IMR-90 (cell line): ENCODE data around the gene ASB11. TPM values are rescaled to one million over a fixed set of nuclear protein-coding genes. Genes with fewer than 3 reads are reported as not detected.

Experiments
- ATAC-seq: fragments of 200-7000 bp; cut with Tn5 transposase; 2 replicates; pipeline ENCODE4 v1.9.1; 2020; ENCODE audit warnings: low read depth, mild to moderate bottlenecking, moderate library complexity
- BruUV-seq: library from RNA; stranded (reverse); fragments of 400-500 nt; replicated peaks from 2 replicates; lab custom pipeline; 2021; lab: Mats Ljungman, UMichigan
- CTCF ChIA-PET: fragments of 300-600 bp; formaldehyde crosslinking; extraction: SDS; loops from one replicate; lab custom pipeline; 2021; ENCODE audit warnings: antibody characterized with exemption; lab: Yijun Ruan, JAX
- POLR2A ChIA-PET: fragments of 300-600 bp; sonication (Branson Sonifier 250); formaldehyde crosslinking; loops from one replicate; lab custom pipeline; 2022; ENCODE audit warnings: antibody characterized with exemption; ENCODE audit not compliant: unreplicated experiment; lab: Charles Lee
- DNase-seq: peaks from one replicate; pipeline ENCODE4 v3.0.0; 2013
- H2AFZ ChIP-seq: replicated peaks from 2 replicates; pipeline ENCODE3; 2013; ENCODE audit warnings: low read length, mild to moderate bottlenecking; ENCODE audit not compliant: poor library complexity
- H2AK5ac ChIP-seq: 2 replicates; pipeline ENCODE4 v1.6.1; 2013; ENCODE audit warnings: low read depth, low read length, inconsistent platforms
- H2AK9ac ChIP-seq: replicated peaks from 2 replicates; pipeline ENCODE3; 2013; ENCODE audit warnings: mild to moderate bottlenecking, low read depth, low read length, moderate library complexity; ENCODE audit not compliant: poor library complexity
- H2BK120ac ChIP-seq: 2 replicates; pipeline ENCODE4 v1.6.1; 2013; ENCODE audit warnings: low read depth, low read length, inconsistent platforms
- H2BK15ac ChIP-seq: 3 replicates; pipeline ENCODE4 v1.6.1; 2013; ENCODE audit warnings: low read depth, low read length, inconsistent platforms
- H2BK20ac ChIP-seq: 2 replicates; pipeline ENCODE4 v1.6.1; 2013; ENCODE audit warnings: low read depth, mild to moderate bottlenecking, inconsistent platforms, low read length, moderate library complexity
- H2BK5ac ChIP-seq: 2 replicates; pipeline ENCODE4 v1.6.1; 2013; ENCODE audit warnings: mild to moderate bottlenecking, low read depth, low read length, inconsistent platforms; ENCODE audit not compliant: poor library complexity, severe bottlenecking
- H3K14ac ChIP-seq: replicated peaks from 2 replicates; pipeline ENCODE4 v1.6.1; 2013; ENCODE audit warnings: low read depth, low read length, inconsistent platforms
- H3K18ac ChIP-seq: 2 replicates; pipeline ENCODE4 v1.6.1; 2013; ENCODE audit warnings: low read depth, low read length, control low read depth
- H3K23ac ChIP-seq: 2 replicates; pipeline ENCODE4 v1.6.1; 2013; ENCODE audit warnings: low read depth, low read length, inconsistent platforms
- H3K27ac ChIP-seq: 2 replicates; pipeline ENCODE4 v1.5.1; 2013; ENCODE audit warnings: mild to moderate bottlenecking, control low read depth, low read length; ENCODE audit not compliant: insufficient read depth
- H3K27me3 ChIP-seq: 2 replicates; pipeline ENCODE4 v1.6.1; 2013; ENCODE audit warnings: low read length; ENCODE audit not compliant: control insufficient read depth, insufficient read depth
- H3K36me3 ChIP-seq: 2 replicates; pipeline ENCODE4 v1.6.1; 2013; ENCODE audit warnings: low read length, mixed read lengths; ENCODE audit not compliant: control insufficient read depth, insufficient read depth
- H3K4ac ChIP-seq: 2 replicates; pipeline ENCODE4 v1.6.1; 2013; ENCODE audit warnings: low read depth, low read length, inconsistent platforms
- H3K4me1 ChIP-seq: 2 replicates; pipeline ENCODE4 v1.6.1; 2013; ENCODE audit warnings: low read length, mixed read lengths; ENCODE audit not compliant: control insufficient read depth, insufficient read depth
- H3K4me2 ChIP-seq: 2 replicates; pipeline ENCODE4 v1.6.1; 2013; ENCODE audit warnings: low read depth, mild to moderate bottlenecking, control low read depth, low read length, moderate library complexity
- H3K4me3 ChIP-seq: 2 replicates; pipeline ENCODE4 v1.5.1; 2013; ENCODE audit warnings: low read depth, mild to moderate bottlenecking, control low read depth, low read length, moderate library complexity; ENCODE audit not compliant: insufficient read depth
- H3K56ac ChIP-seq: 2 replicates; pipeline ENCODE4 v1.6.1; 2013; ENCODE audit warnings: low read length, inconsistent platforms; ENCODE audit not compliant: insufficient read depth; ENCODE audit errors: extremely low read depth
- H3K79me1 ChIP-seq, 2 experiments: 2 replicates each; pipeline ENCODE4 v1.6.1; 2013; ENCODE audit warnings: low read length in 2 of 2, inconsistent platforms in 1 of 2, low read depth in 1 of 2
- H3K9ac ChIP-seq: 2 replicates; pipeline ENCODE4 v1.6.1; 2013; ENCODE audit warnings: low read depth, low read length, control low read depth
- H3K9me1 ChIP-seq: 2 replicates; pipeline ENCODE4 v1.6.1; 2013; ENCODE audit warnings: low read length, inconsistent platforms; ENCODE audit not compliant: insufficient read depth
- H3K9me3 ChIP-seq: 2 replicates; pipeline ENCODE4 v1.6.1; 2013; ENCODE audit warnings: low read length; ENCODE audit not compliant: control insufficient read depth, insufficient read depth
- H4K20me1 ChIP-seq: 2 replicates; pipeline ENCODE4 v1.6.1; 2013; ENCODE audit warnings: low read length, inconsistent platforms; ENCODE audit not compliant: insufficient read depth
- H4K5ac ChIP-seq: 2 replicates; pipeline ENCODE4 v1.6.1; 2013; ENCODE audit warnings: mild to moderate bottlenecking, low read depth, low read length, control low read depth
- H4K8ac ChIP-seq, 2 experiments: 2 replicates each; pipeline ENCODE4 v1.6.1; 2013; ENCODE audit warnings: low read depth in 2 of 2, low read length in 2 of 2, control low read depth in 1 of 2, inconsistent platforms in 1 of 2
- H4K91ac ChIP-seq: 2 replicates; pipeline ENCODE4 v1.6.1; 2013; ENCODE audit warnings: low read depth, low read length, inconsistent platforms; ENCODE audit not compliant: insufficient read depth
- BHLHE40 ChIP-seq: fragments of 150-350 bp; IDR thresholded peaks from 2 replicates; pipeline ENCODE4 v1.6.1; 2016; ENCODE audit warnings: mild to moderate bottlenecking, low read depth, low read length
- CEBPB ChIP-seq: IDR thresholded peaks from 2 replicates; pipeline ENCODE4 v1.6.1; 2012; ENCODE audit warnings: low read depth, low read length, improper control_type of control experiment
- CHD1 ChIP-seq: IDR thresholded peaks from 2 replicates; pipeline ENCODE4 v1.6.1; 2012; ENCODE audit warnings: low read depth, low read length, improper control_type of control experiment
- FOS ChIP-seq: fragments of 150-350 bp; IDR thresholded peaks from 2 replicates; pipeline ENCODE4 v1.6.1; 2016; ENCODE audit warnings: low read depth, low read length
- MAFK ChIP-seq: IDR thresholded peaks from 2 replicates; pipeline ENCODE4 v1.6.1; 2012; ENCODE audit warnings: low read depth, low read length, improper control_type of control experiment
- MAZ ChIP-seq: IDR thresholded peaks from 2 replicates; pipeline ENCODE4 v1.6.1; 2012; ENCODE audit warnings: low read depth, mild to moderate bottlenecking, low read length, improper control_type of control experiment, moderate library complexity, borderline replicate concordance
- MXI1 ChIP-seq: IDR thresholded peaks from 2 replicates; pipeline ENCODE4 v1.6.1; 2012; ENCODE audit warnings: low read depth, mild to moderate bottlenecking, low read length, moderate library complexity, borderline replicate concordance
- NFE2L2 ChIP-seq: fragments of 150-350 bp; IDR thresholded peaks from 2 replicates; pipeline ENCODE4 v1.6.1; 2016; ENCODE audit warnings: low read depth, mild to moderate bottlenecking, low read length
- POLR2A ChIP-seq: IDR thresholded peaks from 2 replicates; pipeline ENCODE4 v1.6.1; 2012; ENCODE audit warnings: mild to moderate bottlenecking, low read depth, low read length
- RAD21 ChIP-seq: IDR thresholded peaks from 2 replicates; pipeline ENCODE4 v1.6.1; 2012; ENCODE audit warnings: low read length, improper control_type of control experiment
- RCOR1 ChIP-seq: IDR thresholded peaks from 2 replicates; pipeline ENCODE4 v1.6.1; 2012; ENCODE audit warnings: mild to moderate bottlenecking, low read length, improper control_type of control experiment; ENCODE audit not compliant: insufficient replicate concordance
- RFX5 ChIP-seq: IDR thresholded peaks from 2 replicates; pipeline ENCODE4 v1.8.0; 2012; ENCODE audit warnings: low read depth, mild to moderate bottlenecking, low read length, moderate library complexity
- SMC3 ChIP-seq: fragments of 150-350 bp; IDR thresholded peaks from 2 replicates; pipeline ENCODE4 v1.6.1; 2016; ENCODE audit warnings: low read depth, mild to moderate bottlenecking, antibody characterized with exemption, low read length, moderate library complexity
- USF2 ChIP-seq: fragments of 150-350 bp; IDR thresholded peaks from 2 replicates; pipeline ENCODE4 v1.6.1; 2017; ENCODE audit warnings: mild to moderate bottlenecking, antibody characterized with exemption, low read length, low read depth
- WGBS, 2 experiments: methylation state at CpG; one replicate each; pipeline versions ENCODE4 v1.1.5 to v1.1.7; 2013; ENCODE audit warnings: missing lambda C conversion rate in 2 of 2; ENCODE audit not compliant: insufficient read length in 1 of 2; ENCODE audit errors: extremely low coverage in 2 of 2; 5-methylcytosine and 5-hydroxymethylcytosine counted together
- dilution Hi-C: fragments of 300-500 bp; cut with HindIII; formaldehyde crosslinking; loops from one replicate; pipeline ENCODE4 v1.14.3; 2018; ENCODE audit warnings: low sequenced_read_pairs; ENCODE audit not compliant: unreplicated experiment
- in situ Hi-C: fragments of 300-500 bp; cut with MboI; formaldehyde crosslinking; loops from 3 replicates; pipeline ENCODE4 v1.14.3; 2019; ENCODE audit warnings: low sequenced_read_pairs, inconsistent platforms, mixed read lengths
- intact Hi-C: fragments of 100-400 bp; cut with micrococcal nuclease; formaldehyde crosslinking; loops from 2 replicates; pipeline ENCODE4 v1.10.0; 2022
- polyA plus RNA-seq, 3 experiments: library from polyadenylated mRNA; depleted of rRNA; stranded (reverse); fragments of >200 nt; gene quantifications; 2 replicates each; pipeline ENCODE4 v1.2.3, GENCODE V29; 2012; ENCODE audit warnings: low replicate concordance in 1 of 3
- total RNA-seq: library from RNA; depleted of rRNA; stranded (reverse); fragments of >200 nt; gene quantifications from 2 replicates; pipeline ENCODE4 v1.2.3, GENCODE V29; 2012
- TF ChIP-seq, protein P1 (sequence below): conservative IDR thresholded peaks from 2 replicates; pipeline ENCODE4 v1.5.1; 2012; ENCODE audit warnings: mild to moderate bottlenecking, low read depth, low read length, improper control_type of control experiment
- TF ChIP-seq, protein P2 (sequence below): fragments of 150-350 bp; IDR thresholded peaks from 2 replicates; pipeline ENCODE4 v1.6.1; 2016; ENCODE audit warnings: low read depth, mild to moderate bottlenecking, low read length, moderate library complexity, borderline replicate concordance

The ASB11 gene
- total and polyA plus RNA-seq, 2 of the 4 experiments (the other 2 are of a cell fraction): not detected

DNA sequence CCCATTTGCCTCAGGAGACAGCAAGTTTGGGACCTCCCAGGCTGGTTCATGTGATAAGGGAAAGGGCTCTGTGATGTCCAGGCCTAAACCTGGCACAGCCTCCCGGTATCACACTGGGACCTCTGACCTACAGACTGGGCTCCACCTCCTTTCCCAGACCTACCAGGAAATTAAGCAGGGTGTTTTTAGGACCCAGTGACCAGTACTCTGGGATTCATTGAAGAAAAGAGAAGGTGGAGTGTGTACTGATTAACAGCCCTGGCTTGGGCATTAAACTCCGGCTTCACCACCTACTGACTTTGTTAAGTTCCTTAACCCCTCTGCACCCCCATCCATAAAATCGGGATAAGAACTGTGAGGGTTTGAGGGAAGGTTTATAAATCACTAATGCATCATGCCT, 74.1 kb downstream of the ASB11 start:
- Histone ChIP-seq H4K5ac (no peak overlapping the region), H3K56ac (no peak overlapping the region), H3K27ac (no peak overlapping the region), H3K9ac (no peak overlapping the region), H3K27me3 (peaks cover 2% of the 10 kb centered on the region), H2AFZ (no peak overlapping the region), H2BK5ac (no peak overlapping the region), H2AK9ac (no peak overlapping the region), H4K91ac (no peak overlapping the region), H3K79me1 (no peaks in the 10 kb centered on the region), H3K9me3 (no peaks in the 10 kb centered on the region), H2BK120ac (no peak overlapping the region), H3K4ac (no peak overlapping the region), H4K8ac (no peak overlapping the region), H3K14ac (no peak overlapping the region), H2AK5ac (no peak overlapping the region), H3K9me1 (no peaks in the 10 kb centered on the region), H3K23ac (no peak overlapping the region), H3K4me2 (no peak overlapping the region), H2BK20ac (no peak overlapping the region), H3K18ac (no peak overlapping the region), H4K20me1 (no peaks in the 10 kb centered on the region), H3K4me1 (no peaks in the 10 kb centered on the region), H3K4me3 (no peak overlapping the region), H3K36me3 (no peaks in the 10 kb centered on the region), H2BK15ac (no peak overlapping the region)
- no peak for ATAC-seq
- in situ Hi-C loops (loop anchor here (10.0 kb wide), 1 partner anchor 1196 kb away; no protein-coding TSS in a partner anchor), dilution Hi-C loops (no loop called here), intact Hi-C loops (no loop called here)
- no peak for DNase-seq
- ChIA-PET CTCF (no interaction called here), POLR2A (no interaction called here)
- TF ChIP-seq MAFK (no peak), BHLHE40 (no peak), POLR2A (no peak), SMC3 (no peak), USF2 (no peak), CHD1 (no peak), CEBPB (no peak), RFX5 (no peak), MAZ (no peak), NFE2L2 (no peak), MXI1 (no peak), RAD21 (no peak), RCOR1 (no peak), FOS (no peak)
- TF ChIP-seq, protein P1, sequence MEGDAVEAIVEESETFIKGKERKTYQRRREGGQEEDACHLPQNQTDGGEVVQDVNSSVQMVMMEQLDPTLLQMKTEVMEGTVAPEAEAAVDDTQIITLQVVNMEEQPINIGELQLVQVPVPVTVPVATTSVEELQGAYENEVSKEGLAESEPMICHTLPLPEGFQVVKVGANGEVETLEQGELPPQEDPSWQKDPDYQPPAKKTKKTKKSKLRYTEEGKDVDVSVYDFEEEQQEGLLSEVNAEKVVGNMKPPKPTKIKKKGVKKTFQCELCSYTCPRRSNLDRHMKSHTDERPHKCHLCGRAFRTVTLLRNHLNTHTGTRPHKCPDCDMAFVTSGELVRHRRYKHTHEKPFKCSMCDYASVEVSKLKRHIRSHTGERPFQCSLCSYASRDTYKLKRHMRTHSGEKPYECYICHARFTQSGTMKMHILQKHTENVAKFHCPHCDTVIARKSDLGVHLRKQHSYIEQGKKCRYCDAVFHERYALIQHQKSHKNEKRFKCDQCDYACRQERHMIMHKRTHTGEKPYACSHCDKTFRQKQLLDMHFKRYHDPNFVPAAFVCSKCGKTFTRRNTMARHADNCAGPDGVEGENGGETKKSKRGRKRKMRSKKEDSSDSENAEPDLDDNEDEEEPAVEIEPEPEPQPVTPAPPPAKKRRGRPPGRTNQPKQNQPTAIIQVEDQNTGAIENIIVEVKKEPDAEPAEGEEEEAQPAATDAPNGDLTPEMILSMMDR: no peak
- TF ChIP-seq, protein P2, sequence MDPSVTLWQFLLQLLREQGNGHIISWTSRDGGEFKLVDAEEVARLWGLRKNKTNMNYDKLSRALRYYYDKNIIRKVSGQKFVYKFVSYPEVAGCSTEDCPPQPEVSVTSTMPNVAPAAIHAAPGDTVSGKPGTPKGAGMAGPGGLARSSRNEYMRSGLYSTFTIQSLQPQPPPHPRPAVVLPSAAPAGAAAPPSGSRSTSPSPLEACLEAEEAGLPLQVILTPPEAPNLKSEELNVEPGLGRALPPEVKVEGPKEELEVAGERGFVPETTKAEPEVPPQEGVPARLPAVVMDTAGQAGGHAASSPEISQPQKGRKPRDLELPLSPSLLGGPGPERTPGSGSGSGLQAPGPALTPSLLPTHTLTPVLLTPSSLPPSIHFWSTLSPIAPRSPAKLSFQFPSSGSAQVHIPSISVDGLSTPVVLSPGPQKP: no peak
- no CpG with 5 or more reads among the region's 3 CpGs for WGBS, 2 experiments
- BruUV-seq: no TSS peak
